A673 (cell line): ENCODE measurements around the gene C3orf33.
A peak's percentile ranks its signal among the peaks of the same experiment; 100 is the strongest.

Experiments
- CTCF ChIP-seq: fragments of 300-800, 200-600 bp; sonication (generic); conservative IDR thresholded peaks from 2 replicates; pipeline ENCODE4 v1.5.1; 2017; ENCODE audit warnings: low read depth, mild to moderate bottlenecking, antibody characterized with exemption, low read length, moderate library complexity, mixed read lengths
- EZH2 ChIP-seq: fragments of 200-600 bp; sonication (generic); IDR thresholded peaks from 2 replicates; pipeline ENCODE4 v1.6.1; 2017; ENCODE audit warnings: borderline replicate concordance, low read depth, mild to moderate bottlenecking, mixed read lengths, antibody characterized with exemption, low read length; ENCODE audit not compliant: poor library complexity, severe bottlenecking

- peak; percentile 37 for TF ChIP-seq CTCF
- no peak for TF ChIP-seq EZH2
Measured at GRCh38 chr3:155739154-155739553, 66.9 kb downstream of the C3orf33 start.
